Measurements from ENCODE around the gene PSD4.

The PSD4 gene

GRCh38 chr2:113258471-113259147, 84.8 kb downstream of the PSD4 start:
- no peak for DNase-seq (ENCODE audit: extremely low read depth in 1 of 2, low read depth in 1 of 2)

Measured in stimulated activated CD8-positive, alpha-beta memory T cell treated with anti-CD3 and anti-CD28 coated beads, Interleukin-7, amount 100 ng/mL, for 48 hours (primary cell).